HG02938 (cell line): Measurements from ENCODE around the gene NMT2.

Source experiments
- ATAC-seq: cut with Tn5 transposase; IDR thresholded peaks from one replicate; pipeline ENCODE4 v1.9.1; 2021; ENCODE audit warnings: mild to moderate bottlenecking, moderate library complexity; ENCODE audit not compliant: unreplicated experiment

The NMT2 gene

DNA sequence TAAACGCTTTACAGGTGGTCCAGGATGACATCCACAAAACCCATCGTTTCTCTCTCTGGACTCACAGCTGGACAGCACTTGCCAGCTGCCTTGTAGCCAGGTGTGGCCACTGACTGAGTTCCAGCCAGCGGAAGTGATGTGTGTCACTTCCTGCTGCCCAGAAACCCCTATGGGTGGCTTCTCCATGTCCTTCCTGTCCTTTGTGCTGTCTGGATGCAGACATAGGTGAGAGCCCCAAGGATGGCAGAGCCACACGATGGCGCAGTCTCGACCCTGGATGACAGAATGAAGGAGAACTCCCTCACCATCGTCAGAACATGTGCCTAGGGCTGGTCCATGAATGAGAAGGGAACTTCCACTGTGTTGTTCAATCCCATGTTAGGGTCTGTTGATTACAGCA, 22.1 kb downstream of the NMT2 start:
- ATAC-seq, result no peak

DNA sequence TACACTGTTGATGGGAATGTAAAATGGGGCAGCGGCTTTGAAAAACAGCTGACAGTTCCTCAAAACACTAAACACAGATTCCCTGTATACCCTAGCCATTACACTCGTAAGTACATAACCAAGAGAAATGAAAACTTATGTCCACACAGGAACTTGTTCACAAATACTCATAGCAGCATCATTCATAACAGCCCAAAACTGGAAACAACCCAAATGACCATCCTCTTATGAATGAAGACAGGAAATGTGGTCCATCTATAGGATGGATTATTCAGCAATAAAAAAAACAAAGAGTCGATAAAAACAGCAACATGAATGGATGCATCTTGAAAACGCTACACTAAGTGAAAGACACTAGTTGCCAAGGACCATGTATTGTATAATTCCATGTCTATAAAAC, 23.7 kb downstream of the NMT2 start:
- no peak for ATAC-seq

GRCh38 chr10:15141136-15142054, 27.1 kb downstream of the NMT2 start:
- ATAC-seq, result peak; percentile 76

DNA sequence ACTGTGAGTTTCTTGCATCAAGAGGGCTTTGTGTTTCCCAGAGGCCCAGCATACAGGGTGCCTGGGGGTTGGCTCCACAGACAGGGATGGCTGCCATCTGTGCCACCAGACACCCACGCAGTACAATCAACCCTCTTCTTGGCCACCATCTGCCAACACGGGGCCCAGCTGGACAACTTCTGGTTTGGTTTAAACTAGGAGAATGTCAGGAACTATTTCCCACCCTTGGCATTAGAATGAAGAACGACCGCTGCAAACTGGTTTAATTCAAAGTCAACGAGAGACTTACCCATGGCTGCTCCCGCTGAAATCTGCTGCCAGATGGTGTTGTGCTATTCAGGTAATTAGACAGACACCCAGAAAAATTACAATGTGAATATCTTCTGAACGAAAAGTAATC, 27.8 kb downstream of the NMT2 start:
- no peak for ATAC-seq

DNA sequence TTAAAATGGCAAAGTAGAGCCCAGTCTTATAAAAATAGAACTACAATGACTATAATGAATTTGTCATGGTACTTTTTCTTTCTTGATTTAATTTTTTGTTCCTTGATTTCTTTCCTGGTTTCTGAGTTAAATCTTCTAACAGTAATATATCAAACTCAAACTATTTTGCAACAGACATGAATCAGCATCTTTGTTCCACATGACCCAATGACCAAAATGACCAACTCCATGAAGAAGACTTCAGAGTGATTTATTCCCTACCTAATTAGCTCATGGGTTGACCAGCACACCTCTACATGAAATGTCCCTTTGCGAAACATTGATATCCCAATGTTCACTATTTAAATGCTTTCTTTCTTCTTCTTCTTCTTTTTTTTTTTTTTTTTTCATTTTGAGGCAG, 30.9 kb downstream of the NMT2 start:
- ATAC-seq, result no peak

- ATAC-seq, result no peak
Measured at GRCh38 chr10:15137036-15137359, 31.5 kb downstream of the NMT2 start.

DNA sequence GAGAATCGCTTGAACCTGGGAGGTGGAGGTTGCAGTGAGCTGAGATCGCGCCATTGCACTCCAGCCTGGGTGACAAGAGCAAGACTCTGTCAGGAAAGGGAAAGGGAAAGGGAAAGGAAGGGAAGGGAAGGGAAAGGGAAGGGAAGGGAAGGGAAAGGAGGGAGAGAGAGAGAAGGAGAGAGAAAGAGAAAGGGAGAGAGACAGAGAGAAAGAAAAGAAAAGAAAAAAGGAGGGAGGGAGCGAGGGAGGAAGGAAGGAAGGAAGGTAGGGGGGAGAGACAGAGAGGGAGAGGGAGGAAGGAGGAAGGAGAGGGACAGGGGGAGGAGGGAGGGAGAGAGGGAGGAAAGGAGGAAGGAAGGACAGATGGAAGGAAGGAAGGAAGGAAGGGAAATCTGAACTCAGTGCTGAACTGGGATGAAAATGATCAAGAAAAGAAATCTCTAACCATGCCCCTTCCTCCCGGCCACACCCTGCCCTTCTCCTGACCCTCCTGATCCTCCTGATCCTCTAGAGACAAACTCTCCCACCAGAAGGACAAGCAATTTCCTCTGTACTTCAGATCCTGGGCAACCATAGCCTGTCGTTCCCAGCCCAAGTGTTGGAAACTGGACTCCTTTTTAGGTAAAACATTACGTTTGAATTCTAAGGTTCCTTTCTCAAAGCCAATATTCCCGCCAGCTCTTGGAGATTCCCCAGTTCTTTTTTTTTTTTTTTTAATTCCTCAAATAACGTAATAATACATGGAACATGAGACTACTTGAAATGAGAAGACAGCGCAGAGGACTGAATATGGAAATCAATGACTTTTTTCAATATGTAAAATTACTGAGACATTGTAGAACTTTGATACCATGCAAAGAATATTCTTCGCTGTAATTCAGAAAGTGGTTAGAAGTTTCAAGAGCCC, 32.1 kb downstream of the NMT2 start:
- no peak for ATAC-seq

GRCh38 chr10:15131330-15131729, 37.2 kb downstream of the NMT2 start:
- ATAC-seq, result no peak

- no peak for ATAC-seq
Measured at GRCh38 chr10:15124908-15125307, 43.6 kb downstream of the NMT2 start.

GRCh38 chr10:15124190-15124589, 44.3 kb downstream of the NMT2 start:
- no peak for ATAC-seq

DNA sequence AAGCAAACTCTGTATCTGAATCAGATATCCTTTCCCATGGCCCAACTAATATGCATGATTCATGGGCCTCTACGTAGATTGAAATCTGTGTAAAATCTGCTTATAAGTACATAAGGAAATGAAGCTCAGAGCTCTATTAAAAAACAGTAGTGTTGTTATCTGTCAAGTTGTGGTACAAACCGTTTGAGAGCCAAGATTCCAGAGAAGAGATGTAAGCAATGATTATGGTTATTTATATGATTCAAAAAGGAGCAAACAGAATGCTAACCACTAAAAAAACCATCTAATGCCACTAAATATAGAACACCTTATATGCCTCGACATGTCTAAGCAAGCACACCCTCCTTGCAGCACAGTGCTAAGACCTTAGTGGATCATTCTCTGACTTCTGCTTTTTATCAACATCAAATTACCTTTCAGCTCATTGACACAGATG, 44.7 kb downstream of the NMT2 start:
- ATAC-seq, result no peak

- ATAC-seq, result peak; percentile 87
Measured at GRCh38 chr10:15122477-15123030, 45.9 kb downstream of the NMT2 start.

DNA sequence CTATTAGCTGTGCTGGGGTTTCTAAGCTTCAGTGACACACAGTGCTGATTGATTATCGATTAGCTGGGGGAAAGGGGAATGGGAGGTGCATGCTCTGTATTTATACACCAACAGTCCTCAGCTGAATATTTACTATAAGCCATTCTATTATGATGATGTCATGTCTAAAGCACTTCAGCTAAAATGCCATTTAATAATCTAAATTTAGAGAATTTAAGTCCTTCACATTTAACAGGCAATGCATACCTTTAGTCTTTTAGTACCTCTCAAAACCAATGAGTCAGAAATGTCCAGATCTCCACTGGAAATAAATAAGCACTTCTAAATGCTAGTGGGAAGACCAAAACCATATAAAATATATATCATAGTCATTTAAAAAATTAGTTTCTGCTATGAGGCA, 46.8 kb downstream of the NMT2 start:
- no peak for ATAC-seq

DNA sequence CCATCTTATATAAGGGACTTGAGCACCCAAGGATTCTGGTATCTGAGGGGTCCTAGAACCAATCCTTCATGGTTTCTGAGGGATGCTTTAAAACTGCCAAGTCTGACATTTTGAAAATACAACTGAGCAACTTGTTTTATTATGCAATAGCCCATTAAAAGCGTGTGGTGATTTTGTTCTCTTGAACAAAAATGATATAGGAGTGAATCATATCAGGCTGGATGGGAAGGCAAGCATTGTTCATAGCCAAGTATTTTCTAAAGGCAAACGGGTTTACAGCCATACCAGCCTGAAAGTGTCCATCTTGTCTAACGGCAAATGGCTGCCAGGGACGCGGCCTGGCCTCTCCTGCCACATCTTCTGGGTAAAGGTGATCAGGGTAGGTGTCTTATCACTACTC, 48.0 kb downstream of the NMT2 start:
- ATAC-seq, result no peak

- no peak for ATAC-seq
Measured at GRCh38 chr10:15118615-15119014, 49.9 kb downstream of the NMT2 start.

DNA sequence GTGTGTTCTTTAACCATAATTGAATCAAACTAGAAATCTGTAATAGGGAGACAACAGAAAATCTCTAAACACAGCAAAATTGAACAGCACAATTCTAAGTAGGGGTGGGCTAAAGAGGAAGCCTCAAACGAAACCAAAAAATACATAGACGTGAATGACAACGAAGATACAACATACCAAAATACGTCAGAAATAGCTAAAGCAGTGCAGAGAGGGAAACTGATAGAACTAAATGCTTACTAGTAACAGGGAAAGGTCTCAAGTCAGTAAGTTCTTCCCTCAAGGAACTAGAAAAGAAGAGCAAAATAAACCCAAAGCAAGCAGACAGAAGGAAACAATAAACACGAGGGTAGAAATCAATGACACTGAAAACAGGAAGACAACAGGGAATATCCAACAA, 52.3 kb downstream of the NMT2 start:
- no peak for ATAC-seq

DNA sequence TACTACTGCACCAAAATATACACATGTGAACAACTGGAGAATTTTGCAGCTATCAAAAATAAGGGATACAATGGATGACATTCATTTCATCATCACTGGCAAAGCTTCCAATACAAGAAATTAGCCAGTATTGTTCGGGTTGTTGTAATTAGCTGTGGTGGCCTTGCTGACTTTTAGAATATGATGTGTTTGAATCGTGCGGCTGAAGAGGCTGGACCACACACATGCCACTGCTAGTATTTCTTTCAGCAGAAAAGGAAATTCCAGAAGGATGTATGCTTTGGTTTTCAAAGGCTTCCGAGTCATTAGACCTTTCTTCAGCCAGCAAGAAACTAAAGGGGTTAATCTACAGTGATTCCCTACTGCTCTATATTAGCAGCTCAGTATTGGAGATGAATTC, 54.7 kb downstream of the NMT2 start:
- no peak for ATAC-seq

DNA sequence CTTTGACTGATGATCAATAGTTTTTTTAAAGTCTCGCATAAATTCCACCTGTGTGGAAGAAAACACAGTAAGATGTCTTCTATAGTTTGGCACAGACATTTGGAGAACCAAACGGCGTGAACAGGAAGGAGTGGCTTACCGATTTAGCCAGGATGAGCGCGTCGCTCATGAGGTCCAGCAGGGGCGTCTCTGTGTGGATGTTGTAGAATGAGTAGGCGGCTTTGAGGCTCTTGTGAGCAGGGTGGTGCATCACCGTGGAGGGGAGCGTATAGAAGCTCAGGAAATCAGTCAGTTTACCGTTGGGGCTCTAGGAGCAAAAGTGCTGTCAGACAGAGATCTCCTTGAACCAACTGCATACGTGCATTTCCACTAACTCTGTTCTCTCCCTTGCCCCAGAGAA, 55.8 kb downstream of the NMT2 start:
- no peak for ATAC-seq

GRCh38 chr10:15106352-15107013, 62.0 kb downstream of the NMT2 start:
- ATAC-seq, result peak; percentile 84

DNA sequence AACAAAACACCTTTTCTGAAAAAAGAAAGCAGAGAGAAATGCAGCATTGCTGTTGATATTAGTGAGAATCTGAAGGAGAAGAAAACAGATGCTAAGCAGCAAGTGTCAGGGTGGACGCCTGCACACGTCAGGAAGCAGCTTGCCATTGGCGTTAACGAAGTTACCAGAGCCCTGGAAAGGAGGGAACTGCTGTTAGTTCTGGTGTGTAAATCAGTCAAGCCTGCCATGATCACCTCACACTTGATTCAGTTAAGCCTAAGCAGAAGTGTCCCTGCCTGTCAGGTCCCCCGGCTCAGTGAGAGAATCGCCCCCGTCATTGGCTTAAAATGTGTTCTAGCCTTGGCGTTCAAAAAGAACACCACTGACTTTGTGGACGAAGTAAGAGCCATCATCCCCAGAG, 65.0 kb downstream of the NMT2 start:
- no peak for ATAC-seq

DNA sequence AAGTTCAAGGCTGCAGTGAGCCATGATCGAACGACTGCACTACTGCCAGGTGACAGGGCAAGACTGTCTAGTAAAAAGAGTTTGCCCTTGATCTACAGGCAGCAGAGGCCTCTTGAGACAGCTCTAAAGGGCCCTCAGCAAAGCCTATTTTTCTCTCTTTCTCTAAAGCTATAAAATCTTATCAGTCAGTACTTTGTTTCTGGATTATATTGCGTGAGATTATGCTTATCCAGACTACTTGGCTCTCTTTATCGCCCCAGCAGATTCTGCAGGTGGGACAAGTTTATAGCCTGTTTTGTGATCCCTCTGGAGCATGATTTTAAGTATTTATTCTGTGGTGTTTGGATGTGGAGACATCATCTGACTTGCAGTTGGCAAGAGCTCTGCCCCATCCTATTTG, 68.6 kb downstream of the NMT2 start:
- no peak for ATAC-seq
